Measurements from ENCODE around the gene RFLNA.

- TF ChIP-seq POLR2A (IDR thresholded peaks at IDR 0.05) (no peak), EP300 (IDR thresholded peaks at IDR 0.05) (no peak)
Observed at GRCh38 chr12:124334266-124334665, 39.4 kb downstream of the RFLNA start.
